Myocyte (in vitro differentiated cells): ENCODE data around the gene AMBRA1. TPM values are rescaled to one million over a fixed set of nuclear protein-coding genes. Genes with fewer than 3 reads are reported as not detected.

Source experiments
- DNase-seq: peaks from one replicate; pipeline ENCODE4 v3.0.0-alpha.2; 2012; ENCODE audit warnings: low read depth
- total RNA-seq: library from RNA; depleted of rRNA; stranded (reverse); fragments of >200 nt; gene quantifications from 2 replicates; pipeline ENCODE4 v1.2.3, GENCODE V29; 2014

AMBRA1 gene
- total RNA-seq, 1 donor from 2014 or later: 18.7 TPM

DNA sequence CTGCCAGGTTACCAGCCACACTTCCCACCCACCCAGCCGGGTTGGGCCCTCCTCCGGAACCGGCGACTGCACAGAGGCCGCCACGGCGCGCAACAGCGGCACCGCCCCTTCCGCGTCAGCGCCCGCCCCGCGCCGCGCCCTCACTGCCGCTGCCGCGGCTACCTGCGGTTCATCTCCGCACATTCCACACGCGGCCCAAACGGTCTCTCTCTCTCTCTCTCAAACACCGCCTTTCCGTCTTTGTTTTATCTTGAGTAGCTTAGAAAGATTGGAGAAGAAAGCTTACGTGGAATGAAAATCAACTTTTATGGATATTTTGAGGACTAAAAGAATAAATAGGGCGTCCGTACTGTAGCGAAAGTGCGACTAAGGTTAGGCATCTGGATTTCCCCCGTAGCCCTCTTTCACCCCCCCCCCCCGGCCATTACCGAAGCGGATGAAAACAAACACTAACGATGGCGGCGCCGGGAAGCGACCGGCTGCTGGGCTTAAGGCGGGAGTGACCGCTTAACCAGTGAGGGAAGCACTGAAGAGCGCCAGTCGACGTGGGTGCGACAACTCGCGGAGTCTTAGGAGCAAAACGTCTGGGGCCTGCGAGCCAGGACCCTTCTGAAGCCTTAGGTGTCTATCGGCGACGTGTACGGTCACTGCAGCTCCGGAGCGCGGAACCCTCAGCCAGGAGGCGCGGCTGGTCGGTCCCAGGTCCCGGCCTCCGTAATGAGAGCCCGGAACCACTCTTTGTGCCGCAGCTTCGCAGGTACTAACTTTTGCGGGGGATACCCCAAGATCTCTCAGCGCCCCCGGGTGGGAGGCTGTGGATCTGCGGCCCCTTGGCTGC is 23.5 kb upstream of the AMBRA1 start, which contains the start of the genes ATG13 and HARBI1:
TSS of gene ATG13 (plus strand) at position 420 of the 838 bp plus-strand sequence. CDS start 26,739 bp downstream, outside the sequence.
TSS of gene HARBI1 (minus strand) at position 94 of the 838 bp plus-strand sequence. CDS start 990 bp downstream, outside the sequence.
- peak; percentile 88 for DNase-seq

DNA sequence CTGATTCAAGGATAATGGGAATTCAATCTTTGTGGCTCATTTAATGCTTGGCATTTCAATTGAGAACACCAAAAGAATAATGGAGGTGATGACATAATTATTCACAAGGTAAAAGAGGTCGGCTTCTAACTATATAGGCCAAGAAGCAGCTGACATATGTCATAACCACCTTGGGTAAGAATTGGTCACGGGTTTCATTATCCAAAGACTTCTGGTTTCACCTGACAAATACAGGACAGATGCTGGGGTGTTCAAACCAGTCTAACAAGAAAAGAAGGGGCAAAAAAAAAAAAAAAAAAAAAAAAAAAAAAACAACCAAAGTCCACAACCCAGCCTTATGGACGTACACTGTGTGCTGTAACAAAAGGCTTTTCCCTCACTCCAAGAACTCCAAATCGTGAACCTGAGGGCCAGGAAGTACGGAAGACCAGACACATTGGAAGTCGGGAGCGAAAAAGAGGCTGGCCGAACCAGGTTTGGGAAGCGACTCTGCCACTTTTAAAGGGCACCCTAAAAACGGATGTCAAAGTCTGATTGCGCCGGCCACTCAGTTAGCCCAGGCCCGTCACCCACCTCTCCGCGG is 22.8 kb upstream of the AMBRA1 start:
- DNase-seq: no peak

DNA sequence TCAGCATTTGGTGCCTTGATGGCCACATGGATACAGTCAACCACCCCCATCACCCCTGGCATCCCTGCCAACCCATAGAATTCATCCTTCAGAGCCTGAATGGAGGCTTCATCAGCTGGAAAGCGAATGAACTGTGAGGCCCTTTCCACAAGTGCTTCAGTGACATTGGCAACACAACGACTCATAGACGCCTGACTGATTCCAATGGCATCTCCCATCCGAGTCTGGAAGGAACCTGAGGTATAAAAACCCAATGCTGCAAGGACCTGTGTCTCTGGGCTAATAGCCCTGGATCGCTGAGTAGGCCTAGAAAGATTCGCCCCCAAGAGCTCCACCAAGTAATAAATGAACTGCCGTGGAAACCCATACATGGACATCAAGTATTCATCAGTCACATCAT is 21.9 kb upstream of the AMBRA1 start:
- DNase-seq: no peak

DNA sequence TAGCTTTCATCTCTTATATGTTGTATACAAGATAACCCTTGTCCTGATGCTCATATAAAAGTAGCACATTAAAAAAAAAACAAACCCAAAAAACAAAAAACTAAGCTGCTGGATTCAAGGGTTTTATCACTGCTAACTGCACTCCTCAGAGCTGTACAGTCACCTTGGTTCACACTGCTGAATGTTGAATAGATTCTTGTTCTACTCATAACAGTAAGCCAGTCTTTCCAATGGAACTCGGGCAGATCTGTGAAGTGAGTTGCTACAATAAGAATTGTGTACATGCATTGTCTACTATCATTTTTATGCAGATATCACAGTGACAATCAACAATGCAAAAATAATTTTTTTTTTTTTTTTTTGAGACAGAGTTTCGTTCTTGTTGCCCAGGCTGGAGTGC is 18.5 kb upstream of the AMBRA1 start:
- no peak for DNase-seq

DNA sequence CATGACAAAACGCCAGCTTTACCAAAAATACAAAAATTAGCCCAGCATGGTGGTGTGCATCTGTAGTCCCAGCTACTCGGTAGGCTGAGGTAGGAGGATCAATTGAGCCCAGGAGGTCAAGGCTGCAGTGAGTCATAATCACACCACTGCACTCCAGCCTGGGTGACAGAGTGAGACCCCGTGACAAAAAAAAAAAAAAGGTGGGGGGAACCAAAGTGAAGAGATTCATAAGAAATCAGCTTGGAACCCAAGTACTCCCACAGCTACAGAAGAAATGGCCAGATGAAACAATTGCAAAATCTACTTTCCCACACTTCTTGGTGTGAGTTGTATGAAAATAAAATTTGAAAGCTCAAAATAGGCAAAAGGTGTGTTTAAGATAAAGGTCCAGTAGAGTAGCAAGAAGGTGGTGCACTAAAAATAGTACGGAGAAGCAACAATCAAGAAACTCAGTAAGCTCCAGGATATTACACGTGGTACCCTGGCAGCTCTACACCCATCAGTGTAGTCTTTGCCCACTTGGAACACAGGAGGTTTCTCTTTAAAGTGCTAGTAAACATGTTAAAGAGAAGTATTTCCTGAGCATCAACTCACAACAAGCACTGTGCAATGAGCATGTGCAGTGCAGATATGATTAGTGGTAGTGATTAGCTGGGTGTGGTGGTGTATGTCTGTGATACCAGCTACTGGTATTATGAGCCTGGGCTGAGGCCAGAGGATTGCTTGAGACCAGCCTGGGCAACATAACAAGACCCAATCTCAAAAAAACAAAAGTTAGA is 17.9 kb upstream of the AMBRA1 start:
- no peak for DNase-seq

DNA sequence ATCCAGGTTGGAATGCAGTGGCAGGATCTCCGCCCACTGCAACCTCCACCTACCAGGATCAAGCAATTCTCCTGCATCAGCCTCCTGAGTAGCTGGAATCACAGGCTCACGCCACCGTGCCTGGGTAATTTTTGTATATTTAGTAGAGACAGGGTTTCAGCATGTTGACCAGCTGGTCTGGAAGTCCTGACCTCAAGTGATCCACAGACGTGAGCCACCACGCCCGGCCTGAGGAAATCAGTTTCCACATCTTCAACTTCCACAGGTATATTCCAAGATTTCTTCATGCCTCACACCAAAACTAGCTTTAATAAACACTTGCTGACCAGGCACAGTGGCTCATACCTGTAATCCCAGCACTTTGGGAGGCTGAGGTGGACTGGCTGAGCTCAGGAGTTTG is 15.6 kb upstream of the AMBRA1 start:
- DNase-seq: no peak

DNA sequence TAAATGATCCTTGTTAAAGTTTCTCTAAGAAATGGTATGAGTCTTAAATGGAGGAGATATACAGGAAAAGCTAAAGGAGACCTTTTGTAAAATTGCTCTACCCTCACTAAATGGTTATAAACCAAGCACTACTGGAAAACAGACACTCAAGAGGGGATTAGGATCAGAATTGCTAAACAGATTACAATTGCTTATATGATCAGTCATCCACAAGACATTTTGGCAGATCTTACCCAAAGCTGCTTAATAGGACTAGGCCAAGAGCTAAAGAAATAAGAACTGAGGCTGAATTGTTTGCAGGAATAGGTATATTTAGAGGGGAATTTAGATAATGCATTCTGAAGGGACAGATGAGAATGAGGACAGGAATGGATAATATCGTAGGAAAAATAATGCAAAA is 13.7 kb upstream of the AMBRA1 start:
- DNase-seq: no peak

DNA sequence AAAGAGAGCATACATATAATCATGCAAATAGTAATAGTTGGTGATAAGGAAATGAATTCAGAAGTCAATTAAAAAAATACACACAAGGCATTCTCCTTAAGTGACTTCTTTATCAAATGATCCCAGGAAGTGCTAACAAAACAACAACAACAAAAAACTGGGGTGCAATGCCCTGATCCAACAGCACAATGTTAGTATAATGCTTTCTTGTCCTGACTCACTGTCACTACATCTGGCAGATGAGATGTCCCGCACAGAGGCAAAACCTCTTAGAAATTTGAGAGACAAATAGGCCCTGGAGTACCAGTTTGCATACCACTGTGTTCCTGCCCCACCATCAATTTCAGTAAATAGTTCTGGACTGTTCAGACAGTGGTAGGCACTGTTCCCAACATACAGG is 11.0 kb upstream of the AMBRA1 start:
- DNase-seq: no peak

DNA sequence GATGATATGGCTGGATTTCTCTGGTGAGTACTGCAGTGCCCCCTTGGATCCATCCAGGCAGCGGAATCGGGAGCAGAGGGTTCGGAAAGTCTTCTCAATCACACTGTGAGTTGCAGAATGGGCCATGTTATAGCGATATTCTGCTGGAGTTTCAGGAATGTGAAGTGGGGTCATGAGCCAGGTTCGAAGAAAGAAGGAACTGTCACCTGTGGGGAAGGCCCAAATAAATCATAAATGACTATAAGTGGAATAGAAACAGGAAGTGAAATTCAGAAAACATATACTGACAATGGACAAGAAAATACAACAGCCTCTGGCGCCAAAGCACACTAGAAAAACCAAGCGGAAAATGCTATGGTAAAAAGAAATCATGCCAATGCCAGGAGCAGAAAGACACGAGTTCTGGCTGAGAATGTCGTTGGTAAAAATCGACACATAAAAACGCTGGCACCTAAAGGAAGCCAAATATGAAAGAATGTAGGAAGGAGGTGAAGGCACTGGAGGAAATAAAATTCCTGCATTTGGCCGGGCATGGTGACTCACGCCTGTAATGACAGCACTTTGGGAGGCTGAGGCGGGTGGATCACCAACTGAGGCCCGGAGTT is 10.0 kb upstream of the AMBRA1 start:
- no peak for DNase-seq

DNA sequence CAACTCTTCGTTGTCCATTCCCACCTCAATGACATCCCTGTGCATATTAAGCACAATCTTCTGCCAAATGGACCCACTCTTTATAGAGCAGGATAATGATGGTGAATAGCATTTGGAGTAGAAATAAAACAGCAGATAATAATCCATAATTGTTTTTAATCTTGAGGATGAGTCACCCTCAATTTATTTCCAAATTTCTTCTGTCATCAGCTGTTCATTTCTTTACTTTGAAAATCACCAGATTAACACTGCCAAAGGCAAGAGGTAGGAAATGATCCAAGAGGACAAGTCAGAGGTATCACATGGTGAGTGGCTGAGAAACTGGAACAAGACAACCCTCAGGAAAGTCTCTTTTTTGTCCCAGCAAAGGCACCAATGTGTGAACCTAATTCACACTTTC is 7.3 kb upstream of the AMBRA1 start:
- DNase-seq: peak; percentile 17

DNA sequence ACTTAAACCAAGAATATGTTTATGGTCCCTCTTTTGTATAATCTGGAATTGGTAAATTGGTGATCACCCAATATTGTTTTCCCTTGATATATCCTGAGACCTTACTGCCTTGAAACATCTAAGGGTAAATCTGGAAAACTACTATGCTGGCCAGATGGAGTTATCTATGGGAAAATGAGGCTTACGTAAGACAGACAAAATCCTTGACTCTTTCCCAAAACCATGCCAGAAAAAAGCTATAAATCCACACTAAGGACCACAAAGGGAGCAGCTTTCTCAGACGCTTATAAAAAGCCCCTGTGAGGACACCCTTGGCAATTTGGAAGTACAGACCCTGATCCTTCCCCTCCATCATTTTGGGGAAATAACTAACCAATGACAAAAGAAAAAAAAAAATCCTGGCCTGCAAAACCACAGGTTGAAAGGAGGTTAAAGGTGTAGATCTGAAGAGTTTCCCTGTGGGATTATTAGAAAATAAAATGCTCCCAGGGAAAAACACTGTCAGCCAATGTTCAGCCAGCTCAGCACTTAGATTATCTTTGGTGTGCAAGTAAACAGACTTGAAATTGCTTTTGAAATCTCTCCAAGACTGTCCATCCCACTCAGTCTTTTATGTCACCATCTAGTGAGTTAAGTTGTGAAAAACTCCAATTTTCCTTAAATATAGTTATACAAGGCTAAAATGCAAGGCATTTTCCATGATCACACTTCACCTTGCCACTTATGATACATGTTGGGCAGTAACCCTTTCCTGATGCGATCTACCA is 6.6 kb upstream of the AMBRA1 start:
- peak; percentile 8 for DNase-seq

DNA sequence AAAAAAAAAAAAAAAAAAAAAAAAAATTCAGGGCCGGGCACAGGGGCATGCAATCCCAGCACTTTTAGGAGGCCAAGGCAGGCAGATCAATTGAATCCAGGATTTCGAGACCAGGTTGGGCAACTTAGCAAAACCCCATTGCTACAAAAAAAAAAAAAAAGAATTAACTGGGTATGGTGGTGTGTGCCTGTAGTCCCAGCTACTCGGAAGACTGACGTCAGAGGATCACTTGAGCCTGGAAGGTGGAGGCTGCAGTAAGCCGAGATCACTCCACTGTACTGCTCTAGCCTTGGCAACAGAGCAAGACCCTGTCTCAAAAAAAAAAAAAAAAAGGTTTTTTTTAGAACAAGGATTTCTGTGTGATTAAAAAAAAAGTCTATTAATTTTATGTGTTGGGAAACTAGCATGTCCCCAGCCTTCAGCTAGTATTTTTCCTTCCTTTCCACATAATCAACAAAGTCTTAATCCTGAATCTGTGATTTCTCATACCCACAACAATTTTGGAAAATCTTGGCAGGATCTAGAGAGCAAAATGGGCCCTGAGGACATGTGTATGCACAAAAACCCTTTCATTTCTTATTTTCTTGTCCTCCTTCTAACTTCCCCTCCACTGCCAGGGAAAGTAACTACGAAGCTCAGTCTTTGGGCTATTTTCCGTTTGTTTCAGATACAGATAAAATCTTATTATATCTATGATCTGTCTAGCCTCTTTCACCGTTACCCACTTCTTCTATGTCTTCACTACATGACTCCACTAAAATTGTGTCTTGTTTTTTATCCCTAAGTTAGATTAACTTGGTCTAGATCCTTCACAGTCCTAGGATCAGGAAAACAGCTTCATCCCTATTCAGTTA is 5.7 kb upstream of the AMBRA1 start:
- DNase-seq: peak; percentile 35

DNA sequence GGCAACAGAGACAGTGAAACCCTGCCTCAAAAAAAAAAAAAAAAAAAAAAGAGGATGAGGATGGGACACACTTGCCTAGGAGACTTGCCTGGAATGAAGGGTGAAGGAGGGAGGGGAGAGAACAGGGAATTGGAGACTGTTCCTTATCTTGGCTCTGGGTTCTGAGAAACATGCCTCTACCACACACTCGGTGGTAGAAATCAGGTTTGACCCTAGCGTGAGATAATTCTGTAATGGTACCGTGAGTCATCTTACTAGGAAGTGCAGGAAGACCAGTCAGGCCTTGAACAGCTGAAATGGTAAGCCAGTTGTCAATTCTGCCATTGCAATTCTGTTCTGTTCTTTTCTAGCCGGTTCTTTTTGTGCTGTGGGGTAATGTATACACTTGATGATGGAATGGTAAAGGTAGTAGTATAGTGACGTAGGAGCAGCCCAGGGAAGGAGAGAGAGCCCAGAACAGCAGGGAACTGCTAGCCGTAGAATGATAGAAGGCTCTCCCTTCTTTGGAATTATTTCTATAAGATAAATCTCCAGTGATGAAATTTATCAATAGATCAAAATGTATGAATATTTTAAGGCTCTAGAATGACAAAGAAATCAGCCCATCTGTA is 3.9 kb upstream of the AMBRA1 start:
- DNase-seq: peak; percentile 92

DNA sequence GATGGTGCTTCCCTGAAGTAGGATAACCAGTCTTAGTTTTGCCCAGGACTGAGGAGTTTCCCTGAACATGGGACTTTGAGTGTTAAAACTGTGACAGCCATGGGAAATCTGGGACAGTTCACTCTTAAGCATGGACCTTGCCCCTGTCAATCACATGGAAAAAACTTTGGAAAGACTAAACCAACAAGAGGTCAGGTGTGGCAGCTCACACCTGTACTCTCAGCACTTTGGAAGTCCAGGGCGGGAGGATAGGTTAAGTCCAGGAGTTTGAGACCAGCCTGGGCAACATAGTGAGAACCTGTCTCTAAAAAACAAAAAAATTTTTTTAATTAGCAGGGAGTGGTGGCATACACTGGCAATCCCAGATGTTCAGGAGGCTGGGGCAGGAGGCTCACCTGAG is 3.3 kb upstream of the AMBRA1 start:
- DNase-seq: no peak

DNA sequence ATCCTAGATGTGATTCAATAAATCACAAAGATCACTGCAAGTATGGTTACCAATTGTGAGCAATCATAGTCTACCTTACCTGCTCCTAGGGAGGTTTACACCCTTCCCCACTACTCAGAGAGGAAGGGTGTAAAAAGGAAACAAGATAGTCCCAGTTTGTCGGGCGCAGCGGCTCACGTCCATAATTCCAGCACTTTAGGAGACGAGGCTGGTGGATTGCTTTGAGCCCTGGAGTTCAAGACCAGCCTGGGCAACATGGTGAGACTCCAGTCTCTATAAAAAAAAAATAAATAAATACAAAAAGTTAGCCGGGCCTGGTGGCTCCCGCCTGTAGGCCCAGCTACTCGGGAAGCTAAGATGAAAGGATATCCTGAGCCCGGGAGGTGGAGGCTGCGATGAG is 962 bp upstream of the AMBRA1 start:
- DNase-seq: no peak

DNA sequence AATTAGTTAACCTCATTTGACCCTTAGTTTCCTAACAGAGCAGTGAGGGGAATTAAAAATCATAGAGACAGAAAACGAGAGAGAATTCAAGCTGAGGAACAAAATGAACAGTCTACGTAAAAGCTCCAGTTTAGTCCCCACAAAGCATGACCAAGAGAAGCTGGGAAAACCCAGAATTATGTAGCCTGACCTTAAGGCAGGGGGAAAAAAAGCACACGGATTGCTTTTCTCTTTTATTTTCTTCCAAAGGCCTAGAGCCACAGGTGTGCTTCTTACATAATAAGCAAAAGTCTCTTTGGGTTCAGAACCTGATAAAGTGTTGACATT is 514 bp upstream of the AMBRA1 start:
- DNase-seq: no peak

DNA sequence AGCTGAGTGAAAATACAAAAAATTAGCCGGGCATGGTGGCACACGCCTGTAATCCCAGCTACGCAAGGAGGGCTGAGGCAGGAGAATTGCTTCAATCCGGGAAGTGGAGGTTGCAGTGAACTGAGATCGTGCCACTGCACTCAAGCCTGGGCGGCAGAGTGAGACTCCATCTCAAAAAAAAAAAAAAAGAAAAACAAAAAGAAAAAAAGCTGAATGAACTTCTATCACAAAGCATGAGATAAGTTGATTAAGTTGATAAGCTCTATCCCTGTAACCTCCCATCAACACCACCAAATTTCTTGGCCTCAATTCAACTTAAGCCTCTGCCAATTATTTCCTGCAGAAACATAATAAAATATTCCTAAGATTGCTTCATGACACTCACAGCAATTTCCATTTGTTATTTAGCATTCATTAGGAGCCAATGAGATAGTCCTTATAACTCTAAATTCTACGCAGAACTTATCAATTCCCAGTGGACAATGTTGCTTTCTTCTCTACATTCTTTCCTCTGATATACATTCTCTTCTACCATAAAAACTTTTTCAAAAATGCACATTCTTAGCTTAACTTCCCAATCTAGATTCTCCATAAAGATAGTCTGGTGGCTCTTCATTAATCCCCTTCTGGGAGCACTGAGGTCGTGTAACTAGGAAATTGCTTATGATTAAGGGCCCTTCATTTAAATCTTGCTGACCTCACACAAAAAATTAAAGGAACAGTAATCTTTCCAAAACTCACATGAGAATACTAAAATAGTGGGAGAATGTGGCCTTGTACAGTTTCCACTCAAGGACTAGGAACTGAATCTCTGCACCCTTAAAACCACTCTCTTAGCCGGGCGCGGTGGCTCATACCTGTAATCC is 2.9 kb downstream of the AMBRA1 start:
- DNase-seq: no peak

DNA sequence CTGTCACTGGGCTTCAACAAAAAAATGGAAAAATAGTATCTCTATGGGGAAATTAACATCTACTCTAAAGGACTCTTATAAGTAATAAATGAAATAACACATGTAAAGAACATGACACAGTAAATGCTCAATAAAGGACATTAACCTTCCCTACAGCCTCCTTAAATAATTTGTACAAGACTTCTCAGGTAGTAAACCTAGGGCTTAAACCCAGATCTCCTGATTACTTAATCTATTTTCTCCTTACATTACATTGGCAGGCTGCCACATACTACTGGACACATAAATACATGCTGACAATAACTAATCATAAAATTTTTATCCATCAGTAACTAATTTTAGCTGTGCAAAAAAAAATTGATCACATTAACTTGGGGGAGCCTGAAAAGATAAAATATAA is 4.9 kb downstream of the AMBRA1 start:
- DNase-seq: no peak

DNA sequence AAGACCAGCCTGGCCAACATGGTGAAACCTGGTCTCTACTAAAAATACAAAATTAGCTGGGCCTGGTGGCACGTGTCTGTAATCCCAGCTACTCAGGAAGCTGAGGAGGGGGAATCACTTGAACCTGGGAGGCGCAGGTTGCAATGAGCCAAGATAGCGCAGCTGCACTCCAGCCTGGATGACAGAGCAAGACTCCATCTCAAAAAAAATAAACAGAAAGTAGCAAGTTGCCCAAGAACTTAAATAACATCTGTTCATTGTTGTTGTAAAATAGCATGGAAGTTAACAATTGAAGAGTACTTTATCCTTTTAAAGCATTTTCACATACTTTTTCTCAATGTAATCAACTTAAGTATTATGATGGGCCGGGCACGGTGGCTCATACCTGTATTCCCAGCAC is 5.7 kb downstream of the AMBRA1 start:
- DNase-seq: no peak
